Parathyroid adenoma (tissue), 2 donors: ENCODE measurements around the gene SPOCK3.
"Not testable (repeated sequence)": the region's sequence is repeated elsewhere in the genome, so short reads cannot be mapped to it uniquely, and the experiment has no call there.

ENCODE experiments used
- H2AFZ ChIP-seq: fragments of 300-600 bp; sonication (generic); one replicate; pipeline ENCODE4 v1.7.0; 2017; ENCODE audit warnings: antibody characterized with exemption, mild to moderate bottlenecking
- H3K27ac ChIP-seq: fragments of 300-600 bp; sonication (generic); one replicate; pipeline ENCODE4 v1.7.0; 2017
- H3K27me3 ChIP-seq: fragments of 300-600 bp; sonication (generic); one replicate; pipeline ENCODE4 v1.7.0; 2017; ENCODE audit warnings: low read length; ENCODE audit not compliant: control insufficient read depth, insufficient read depth
- H3K36me3 ChIP-seq: fragments of 300-600 bp; sonication (generic); one replicate; pipeline ENCODE4 v1.7.0; 2017; ENCODE audit warnings: low read length; ENCODE audit not compliant: control insufficient read depth, insufficient read depth
- H3K4me1 ChIP-seq: fragments of 300-600 bp; sonication (generic); one replicate; pipeline ENCODE4 v1.7.0; 2017; ENCODE audit warnings: control low read depth
- H3K4me2 ChIP-seq: fragments of 300-600 bp; sonication (generic); one replicate; pipeline ENCODE4 v1.7.0; 2017; ENCODE audit warnings: low read length
- H3K4me3 ChIP-seq: fragments of 300-600 bp; sonication (generic); one replicate; pipeline ENCODE4 v1.7.0; 2017; ENCODE audit warnings: low read depth, low read length
- H3K79me2 ChIP-seq: fragments of 300-600 bp; sonication (generic); one replicate; pipeline ENCODE4 v1.7.0; 2017; ENCODE audit warnings: control low read depth
- H3K9ac ChIP-seq: fragments of 300-600 bp; sonication (generic); one replicate; pipeline ENCODE4 v1.7.0; 2017; ENCODE audit warnings: mild to moderate bottlenecking
- H3K9me3 ChIP-seq: fragments of 300-600 bp; sonication (generic); one replicate; pipeline ENCODE4 v1.7.0; 2017; ENCODE audit warnings: low read length; ENCODE audit not compliant: control insufficient read depth
- TF ChIP-seq, protein P1 (sequence below): fragments of 300-600 bp; sonication (generic); IDR thresholded peaks from one replicate; pipeline ENCODE4 v1.7.0; 2017; ENCODE audit warnings: antibody characterized with exemption, mild to moderate bottlenecking
- donor health status: primary hyperparathyroidism.

The SPOCK3 gene

DNA sequence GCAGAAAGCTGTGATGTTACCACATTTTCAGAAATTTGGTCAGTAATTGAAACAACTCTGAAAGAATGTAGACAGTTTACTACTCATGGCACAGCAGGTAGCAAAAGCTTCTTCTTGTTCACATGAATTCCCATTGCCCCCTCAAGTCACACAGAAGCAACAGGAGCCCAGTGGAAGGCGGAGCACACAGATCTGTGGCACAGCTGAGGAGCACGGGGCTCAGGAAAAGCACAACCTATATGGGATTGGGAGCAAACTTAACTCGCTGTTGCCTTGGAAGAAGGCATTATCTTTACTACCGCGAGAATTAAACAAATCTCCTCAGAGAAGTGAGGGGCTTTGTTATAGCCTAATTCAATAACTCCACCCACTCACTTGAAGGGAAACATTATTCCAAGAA is 358.5 kb downstream of the SPOCK3 start:
- Histone ChIP-seq H3K4me2 (no peak overlapping the region), H3K4me3 (no peak overlapping the region), H3K4me1 (no peaks in the 10 kb centered on the region), H3K27me3 (no peaks in the 10 kb centered on the region), H3K79me2 (no peaks in the 10 kb centered on the region), H3K9ac (no peak overlapping the region), H2AFZ (no peak overlapping the region), H3K27ac (no peak overlapping the region), H3K9me3 (no peaks in the 10 kb centered on the region), H3K36me3 (no peaks in the 10 kb centered on the region)
- TF ChIP-seq, protein P1, sequence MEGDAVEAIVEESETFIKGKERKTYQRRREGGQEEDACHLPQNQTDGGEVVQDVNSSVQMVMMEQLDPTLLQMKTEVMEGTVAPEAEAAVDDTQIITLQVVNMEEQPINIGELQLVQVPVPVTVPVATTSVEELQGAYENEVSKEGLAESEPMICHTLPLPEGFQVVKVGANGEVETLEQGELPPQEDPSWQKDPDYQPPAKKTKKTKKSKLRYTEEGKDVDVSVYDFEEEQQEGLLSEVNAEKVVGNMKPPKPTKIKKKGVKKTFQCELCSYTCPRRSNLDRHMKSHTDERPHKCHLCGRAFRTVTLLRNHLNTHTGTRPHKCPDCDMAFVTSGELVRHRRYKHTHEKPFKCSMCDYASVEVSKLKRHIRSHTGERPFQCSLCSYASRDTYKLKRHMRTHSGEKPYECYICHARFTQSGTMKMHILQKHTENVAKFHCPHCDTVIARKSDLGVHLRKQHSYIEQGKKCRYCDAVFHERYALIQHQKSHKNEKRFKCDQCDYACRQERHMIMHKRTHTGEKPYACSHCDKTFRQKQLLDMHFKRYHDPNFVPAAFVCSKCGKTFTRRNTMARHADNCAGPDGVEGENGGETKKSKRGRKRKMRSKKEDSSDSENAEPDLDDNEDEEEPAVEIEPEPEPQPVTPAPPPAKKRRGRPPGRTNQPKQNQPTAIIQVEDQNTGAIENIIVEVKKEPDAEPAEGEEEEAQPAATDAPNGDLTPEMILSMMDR, result no peak

- Histone ChIP-seq H3K9ac (no peak overlapping the region), H3K79me2 (no peaks in the 10 kb centered on the region), H2AFZ (no peak overlapping the region), H3K4me1 (no peaks in the 10 kb centered on the region), H3K4me3 (no peak overlapping the region), H3K4me2 (no peak overlapping the region), H3K9me3 (no peaks in the 10 kb centered on the region), H3K27me3 (no peaks in the 10 kb centered on the region), H3K27ac (no peak overlapping the region), H3K36me3 (no peaks in the 10 kb centered on the region)
- TF ChIP-seq, protein P1, result no peak
These were observed 372.3 kb downstream of the SPOCK3 start for GRCh38 chr4:166862032-166862431.

DNA sequence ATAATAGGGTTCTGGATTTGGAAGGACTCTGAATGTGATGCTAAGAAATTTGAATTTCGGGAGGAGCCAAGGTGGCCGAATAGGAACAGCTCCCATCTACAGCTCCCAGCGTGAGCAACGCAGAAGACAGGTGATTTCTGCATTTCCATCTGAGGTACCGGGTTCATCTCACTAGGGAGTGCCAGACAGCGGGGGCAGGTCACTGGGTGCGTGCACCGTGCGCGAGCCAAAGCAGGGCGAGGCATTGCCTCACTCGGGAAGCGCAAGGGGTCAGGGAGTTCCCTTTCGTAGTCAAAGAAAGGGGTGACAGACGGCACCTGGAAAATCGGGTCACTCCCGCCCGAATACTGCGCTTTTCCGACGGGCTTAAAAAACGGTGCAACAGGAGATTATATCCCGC is 383.9 kb downstream of the SPOCK3 start:
- H3K36me3 ChIP-seq, H3K4me2 ChIP-seq, H3K9me3 ChIP-seq, H3K79me2 ChIP-seq, H3K27ac ChIP-seq, H2AFZ ChIP-seq, H3K9ac ChIP-seq, H3K4me1 ChIP-seq, H3K4me3 ChIP-seq, H3K27me3 ChIP-seq: not testable (repeated sequence)

GRCh38 chr4:166846939-166847338 is 387.4 kb downstream of the SPOCK3 start:
- Histone ChIP-seq H3K79me2 (no peaks in the 10 kb centered on the region), H2AFZ (no peak overlapping the region), H3K4me2 (no peak overlapping the region), H3K9me3 (no peaks in the 10 kb centered on the region), H3K4me1 (no peaks in the 10 kb centered on the region), H3K27me3 (no peaks in the 10 kb centered on the region), H3K4me3 (no peak overlapping the region), H3K36me3 (no peaks in the 10 kb centered on the region), H3K9ac (no peak overlapping the region), H3K27ac (no peak overlapping the region)
- TF ChIP-seq, protein P1, result no peak

DNA sequence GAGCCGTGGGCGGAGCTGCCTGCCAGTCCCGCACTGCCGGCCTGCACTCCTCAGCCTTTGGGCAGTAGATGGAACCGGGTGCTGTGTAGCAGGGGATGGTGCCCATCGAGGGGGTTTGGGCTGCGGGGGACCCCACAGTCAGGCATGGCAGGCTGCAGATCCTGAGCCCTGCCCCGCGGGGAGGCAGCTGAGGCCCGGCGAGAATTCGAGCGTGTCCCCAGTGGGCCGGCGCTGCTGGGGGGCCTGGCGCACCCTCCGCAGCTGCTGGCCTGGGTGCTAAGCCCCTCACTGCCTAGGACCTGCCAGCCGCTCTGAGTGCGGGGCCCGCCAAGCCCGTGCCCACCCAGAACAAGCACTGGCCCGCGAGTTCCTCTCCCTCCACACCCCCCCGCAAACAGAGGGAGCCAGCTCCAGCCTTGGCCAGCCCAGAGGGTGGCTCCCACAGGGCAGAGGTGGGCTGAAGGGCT is 391.5 kb downstream of the SPOCK3 start:
- H3K9ac ChIP-seq, result no peak overlapping the region
- H3K79me2 ChIP-seq, result no peaks in the 10 kb centered on the region
- no peak overlapping the region for H3K4me2 ChIP-seq
- no peak overlapping the region for H2AFZ ChIP-seq
- H3K4me1 ChIP-seq, result no peaks in the 10 kb centered on the region
- TF ChIP-seq, protein P1, result no peak
- no peaks in the 10 kb centered on the region for H3K27me3 ChIP-seq
- H3K9me3 ChIP-seq, result no peaks in the 10 kb centered on the region
- H3K36me3 ChIP-seq, result no peaks in the 10 kb centered on the region
- no peak overlapping the region for H3K27ac ChIP-seq
- H3K4me3 ChIP-seq, result no peak overlapping the region
